Measurements from ENCODE around the gene FOXK2.

Gene FOXK2

GRCh38 chr17:82602487-82602886 is 83.0 kb downstream of the FOXK2 start:
- H3K27me3 ChIP-seq (ENCODE audit: insufficient read depth, low read length) = no peaks in the 10 kb centered on the region
- H3K27ac ChIP-seq (ENCODE audit: low read depth, low read length) = no peak overlapping the region
- H3K9me3 ChIP-seq (ENCODE audit: insufficient read depth, low read depth, low read length) = no peaks in the 10 kb centered on the region
- H3K4me1 ChIP-seq (ENCODE audit: insufficient read depth, low read length) = no peaks in the 10 kb centered on the region
- WGBS = 90% methylated on average over 20 of the region's 21 CpGs
- H3K9ac ChIP-seq (ENCODE audit: low read depth, low read length) = no peak overlapping the region
- H3K36me3 ChIP-seq (ENCODE audit: insufficient read depth, low read length) = peaks cover 76% of the 10 kb centered on the region
- no peak overlapping the region for H3K4me3 ChIP-seq (ENCODE audit: low read length)

DNA sequence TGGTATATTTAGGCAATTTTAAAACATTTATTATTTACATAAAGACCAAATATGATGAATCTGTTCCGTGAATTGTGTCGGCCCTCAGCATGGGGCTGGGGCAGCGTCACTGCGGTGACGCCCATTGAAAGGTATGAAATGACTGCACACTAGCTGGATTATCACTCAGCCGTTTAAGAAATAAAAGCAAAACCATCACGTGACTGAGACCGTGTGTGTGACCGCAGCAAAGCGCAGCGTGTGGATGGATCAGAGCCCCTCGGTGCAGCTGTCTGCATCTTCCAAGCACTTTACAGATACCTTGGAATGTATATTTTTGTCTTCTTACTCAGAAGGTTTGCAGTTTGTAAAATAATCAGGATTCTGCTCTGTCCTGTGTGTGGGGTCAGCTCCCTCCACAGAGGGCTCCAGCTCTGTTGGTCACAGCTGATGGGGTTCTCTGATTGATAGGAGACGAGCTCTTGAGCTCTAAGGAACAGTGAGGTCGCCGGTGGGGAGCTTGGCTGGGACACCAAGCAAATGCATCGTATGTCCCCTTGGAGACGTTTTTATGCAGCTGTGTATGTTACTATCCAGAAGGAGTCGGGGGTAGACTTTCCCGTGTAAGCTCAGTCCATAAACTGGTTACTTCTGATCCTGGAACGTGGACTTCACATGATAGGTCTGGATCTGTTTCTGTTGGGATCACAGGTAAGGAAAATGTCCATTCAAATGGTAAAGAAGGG is 83.6 kb downstream of the FOXK2 start:
- Histone ChIP-seq H3K27me3 (ENCODE audit: insufficient read depth, low read length) (no peaks in the 10 kb centered on the region), H3K27ac (ENCODE audit: low read depth, low read length) (no peak overlapping the region), H3K4me3 (ENCODE audit: low read length) (no peak overlapping the region), H3K36me3 (ENCODE audit: insufficient read depth, low read length) (peaks cover 72% of the 10 kb centered on the region), H3K4me1 (ENCODE audit: insufficient read depth, low read length) (no peaks in the 10 kb centered on the region), H3K9me3 (ENCODE audit: insufficient read depth, low read depth, low read length) (no peaks in the 10 kb centered on the region), H3K9ac (ENCODE audit: low read depth, low read length) (no peak overlapping the region)
- 94% methylated on average over 20 of the region's 20 CpGs for WGBS

DNA sequence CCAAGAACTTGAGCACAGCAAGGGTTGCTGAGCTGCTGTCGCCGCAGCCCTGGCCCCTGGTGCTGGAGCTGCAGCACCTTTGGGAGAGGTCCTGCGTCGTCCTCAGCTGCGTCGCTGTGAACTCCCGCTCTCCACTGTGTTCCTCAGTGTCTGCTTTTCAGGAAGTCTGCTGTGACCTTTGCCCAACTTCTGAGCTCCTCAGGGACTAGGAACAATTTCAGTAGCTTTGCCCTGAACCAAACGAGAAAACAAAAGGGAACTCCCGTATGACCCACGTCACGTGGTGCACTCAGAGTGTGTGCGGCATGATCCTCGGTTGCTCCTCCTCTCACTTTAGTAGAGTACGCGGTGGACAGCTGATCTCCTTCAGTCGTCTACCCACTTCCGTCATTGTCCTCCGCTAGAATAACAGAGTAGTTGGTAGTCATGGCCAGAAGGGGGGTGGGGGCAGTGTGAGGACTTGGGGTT is 84.5 kb downstream of the FOXK2 start:
- Histone ChIP-seq H3K4me3 (ENCODE audit: low read length) (no peak overlapping the region), H3K36me3 (ENCODE audit: insufficient read depth, low read length) (peaks cover 67% of the 10 kb centered on the region), H3K27me3 (ENCODE audit: insufficient read depth, low read length) (no peaks in the 10 kb centered on the region), H3K27ac (ENCODE audit: low read depth, low read length) (no peak overlapping the region), H3K9ac (ENCODE audit: low read depth, low read length) (no peak overlapping the region), H3K9me3 (ENCODE audit: insufficient read depth, low read depth, low read length) (no peaks in the 10 kb centered on the region), H3K4me1 (ENCODE audit: insufficient read depth, low read length) (no peaks in the 10 kb centered on the region)
- WGBS = 95% methylated on average over 18 of the region's 18 CpGs

- Histone ChIP-seq H3K4me3 (ENCODE audit: low read length) (no peak overlapping the region), H3K36me3 (ENCODE audit: insufficient read depth, low read length) (peaks cover 69% of the 10 kb centered on the region), H3K27me3 (ENCODE audit: insufficient read depth, low read length) (no peaks in the 10 kb centered on the region), H3K27ac (ENCODE audit: low read depth, low read length) (no peak overlapping the region), H3K9me3 (ENCODE audit: insufficient read depth, low read depth, low read length) (no peaks in the 10 kb centered on the region), H3K4me1 (ENCODE audit: insufficient read depth, low read length) (no peaks in the 10 kb centered on the region), H3K9ac (ENCODE audit: low read depth, low read length) (no peak overlapping the region)
- 97% methylated on average over 7 of the region's 7 CpGs for WGBS
Measured at GRCh38 chr17:82604532-82604931, 85.0 kb downstream of the FOXK2 start.

DNA sequence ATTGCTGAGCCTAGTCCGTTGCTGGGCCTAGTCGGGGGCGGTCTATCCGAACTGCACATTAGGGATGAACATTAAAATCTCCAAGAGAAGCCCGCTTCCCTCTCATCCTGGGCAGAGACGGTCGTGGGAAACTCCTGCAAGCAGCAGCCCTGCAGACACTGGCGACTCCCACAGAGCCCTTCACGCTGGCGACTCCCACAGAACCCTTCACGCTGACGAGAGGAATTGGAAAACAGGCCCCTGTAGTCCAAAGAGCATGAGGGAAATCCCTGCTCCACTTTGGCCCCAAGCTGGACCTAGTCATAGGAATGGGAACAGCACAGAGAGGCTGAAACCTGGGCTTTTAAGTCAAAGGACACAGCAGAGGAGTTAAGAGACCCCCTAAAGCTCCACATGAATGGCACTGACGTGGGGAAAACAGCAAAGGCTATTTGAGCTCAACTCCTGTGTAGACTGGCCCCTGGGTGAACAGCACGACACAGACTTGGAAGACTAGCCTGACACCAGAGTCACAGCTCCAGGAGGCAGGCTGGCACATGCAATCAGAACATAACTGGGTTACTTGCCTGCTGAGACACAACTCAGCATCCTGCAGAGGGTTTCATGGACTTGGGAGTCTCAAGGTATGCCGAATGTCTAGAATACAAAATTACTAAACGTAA is 86.5 kb downstream of the FOXK2 start:
- WGBS = 92% methylated on average over 16 of the region's 16 CpGs
- Histone ChIP-seq H3K4me1 (ENCODE audit: insufficient read depth, low read length) (no peaks in the 10 kb centered on the region), H3K9ac (ENCODE audit: low read depth, low read length) (no peak overlapping the region), H3K27ac (ENCODE audit: low read depth, low read length) (no peak overlapping the region), H3K9me3 (ENCODE audit: insufficient read depth, low read depth, low read length) (no peaks in the 10 kb centered on the region), H3K27me3 (ENCODE audit: insufficient read depth, low read length) (no peaks in the 10 kb centered on the region), H3K4me3 (ENCODE audit: low read length) (no peak overlapping the region), H3K36me3 (ENCODE audit: insufficient read depth, low read length) (peaks cover 63% of the 10 kb centered on the region)

DNA sequence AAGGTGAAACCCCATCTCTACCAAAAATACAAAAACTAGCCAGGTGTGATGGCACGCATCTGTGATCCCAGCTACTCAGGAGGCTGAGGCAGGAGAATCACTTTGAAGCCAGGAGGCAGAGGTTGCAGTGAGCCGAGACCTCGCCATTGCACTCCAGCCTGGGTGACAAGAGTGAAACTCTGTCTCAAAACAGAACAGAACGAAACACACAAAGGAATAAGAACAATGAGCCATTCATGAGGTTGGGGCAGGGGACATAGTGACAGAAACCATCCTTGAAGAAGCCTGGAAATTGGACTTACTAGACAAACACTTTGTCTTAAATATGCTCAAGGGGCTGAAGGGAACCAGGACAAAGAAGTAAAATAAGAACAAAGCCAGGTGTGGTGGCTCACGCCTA is 89.3 kb downstream of the FOXK2 start:
- Histone ChIP-seq H3K27me3 (ENCODE audit: insufficient read depth, low read length) (no peaks in the 10 kb centered on the region), H3K4me1 (ENCODE audit: insufficient read depth, low read length) (no peaks in the 10 kb centered on the region), H3K9me3 (ENCODE audit: insufficient read depth, low read depth, low read length) (no peaks in the 10 kb centered on the region), H3K27ac (ENCODE audit: low read depth, low read length) (no peak overlapping the region), H3K36me3 (ENCODE audit: insufficient read depth, low read length) (peaks cover 43% of the 10 kb centered on the region), H3K9ac (ENCODE audit: low read depth, low read length) (no peak overlapping the region), H3K4me3 (ENCODE audit: low read length) (no peak overlapping the region)
- WGBS = 75% methylated on average over 5 of the region's 5 CpGs

DNA sequence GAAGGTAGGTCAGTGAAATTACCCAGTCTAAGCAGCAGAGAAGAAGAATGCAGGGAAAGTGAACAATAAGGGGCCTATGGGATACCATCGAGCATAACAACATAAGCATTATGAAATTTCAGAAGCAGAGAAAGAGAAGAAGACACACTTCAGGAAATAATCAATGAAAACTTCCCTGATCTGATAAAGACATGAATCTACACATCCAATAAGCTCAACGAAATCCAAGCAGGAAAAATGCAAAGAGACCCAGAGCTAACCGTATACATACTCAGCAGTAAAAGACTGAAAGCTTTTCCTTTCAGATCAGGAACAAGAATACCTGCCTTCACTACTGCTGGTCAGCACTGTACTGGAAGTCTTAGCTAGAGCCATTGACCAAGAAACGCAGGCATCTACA is 90.1 kb downstream of the FOXK2 start:
- no peak overlapping the region for H3K9ac ChIP-seq (ENCODE audit: low read depth, low read length)
- H3K36me3 ChIP-seq (ENCODE audit: insufficient read depth, low read length) = peaks cover 40% of the 10 kb centered on the region
- no peak overlapping the region for H3K4me3 ChIP-seq (ENCODE audit: low read length)
- H3K27me3 ChIP-seq (ENCODE audit: insufficient read depth, low read length) = no peaks in the 10 kb centered on the region
- no peaks in the 10 kb centered on the region for H3K4me1 ChIP-seq (ENCODE audit: insufficient read depth, low read length)
- WGBS = 88% methylated on average over 4 of the region's 4 CpGs
- H3K27ac ChIP-seq (ENCODE audit: low read depth, low read length) = no peak overlapping the region
- H3K9me3 ChIP-seq (ENCODE audit: insufficient read depth, low read depth, low read length) = no peaks in the 10 kb centered on the region

DNA sequence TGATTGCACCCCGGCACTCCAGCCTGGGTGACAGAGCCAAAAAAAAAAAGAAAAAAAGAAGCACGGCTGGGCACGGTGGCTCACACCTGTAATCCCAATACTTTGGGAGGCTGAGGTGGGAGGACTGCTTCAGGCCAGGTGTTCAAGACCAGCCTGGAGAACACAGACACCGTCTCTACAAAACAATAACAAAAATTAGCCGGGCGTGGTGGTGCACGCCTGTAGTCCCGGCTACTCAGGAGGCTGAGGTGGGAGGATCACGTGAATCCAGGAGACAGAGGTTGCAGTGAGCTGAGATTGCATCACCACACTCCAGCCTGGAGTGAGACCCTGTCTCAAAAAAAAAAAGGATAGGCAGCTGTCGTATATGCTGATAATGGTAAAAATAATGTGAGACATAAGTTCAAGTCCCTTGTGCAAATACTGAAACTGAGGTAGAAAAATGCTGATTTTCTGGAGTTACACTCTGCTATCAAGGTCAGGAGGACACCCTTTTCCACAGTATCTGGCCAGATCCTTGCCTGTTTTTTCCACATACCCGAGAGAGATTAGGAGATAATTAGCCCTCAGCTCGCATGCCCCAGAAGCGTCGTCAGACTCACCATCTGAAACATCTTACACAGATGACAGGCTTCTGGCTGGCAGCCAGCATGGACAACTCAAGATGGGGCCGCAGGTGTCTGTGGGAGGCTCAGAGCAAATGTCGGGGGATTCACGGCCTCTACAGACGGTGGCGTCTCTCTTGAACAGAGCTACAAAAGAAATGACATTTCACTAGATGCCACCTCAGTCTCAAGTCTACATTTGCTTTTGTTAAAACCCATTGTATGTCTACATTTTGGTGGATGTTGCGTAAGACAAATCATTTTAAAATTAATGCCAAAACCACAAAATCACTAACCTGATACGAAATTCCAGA is 91.9 kb downstream of the FOXK2 start:
- Histone ChIP-seq H3K4me3 (ENCODE audit: low read length) (no peak overlapping the region), H3K36me3 (ENCODE audit: insufficient read depth, low read length) (peaks cover 43% of the 10 kb centered on the region), H3K27me3 (ENCODE audit: insufficient read depth, low read length) (no peaks in the 10 kb centered on the region), H3K27ac (ENCODE audit: low read depth, low read length) (no peak overlapping the region), H3K9ac (ENCODE audit: low read depth, low read length) (no peak overlapping the region), H3K9me3 (ENCODE audit: insufficient read depth, low read depth, low read length) (no peaks in the 10 kb centered on the region), H3K4me1 (ENCODE audit: insufficient read depth, low read length) (no peaks in the 10 kb centered on the region)
- WGBS = 89% methylated on average over 21 of the region's 21 CpGs

DNA sequence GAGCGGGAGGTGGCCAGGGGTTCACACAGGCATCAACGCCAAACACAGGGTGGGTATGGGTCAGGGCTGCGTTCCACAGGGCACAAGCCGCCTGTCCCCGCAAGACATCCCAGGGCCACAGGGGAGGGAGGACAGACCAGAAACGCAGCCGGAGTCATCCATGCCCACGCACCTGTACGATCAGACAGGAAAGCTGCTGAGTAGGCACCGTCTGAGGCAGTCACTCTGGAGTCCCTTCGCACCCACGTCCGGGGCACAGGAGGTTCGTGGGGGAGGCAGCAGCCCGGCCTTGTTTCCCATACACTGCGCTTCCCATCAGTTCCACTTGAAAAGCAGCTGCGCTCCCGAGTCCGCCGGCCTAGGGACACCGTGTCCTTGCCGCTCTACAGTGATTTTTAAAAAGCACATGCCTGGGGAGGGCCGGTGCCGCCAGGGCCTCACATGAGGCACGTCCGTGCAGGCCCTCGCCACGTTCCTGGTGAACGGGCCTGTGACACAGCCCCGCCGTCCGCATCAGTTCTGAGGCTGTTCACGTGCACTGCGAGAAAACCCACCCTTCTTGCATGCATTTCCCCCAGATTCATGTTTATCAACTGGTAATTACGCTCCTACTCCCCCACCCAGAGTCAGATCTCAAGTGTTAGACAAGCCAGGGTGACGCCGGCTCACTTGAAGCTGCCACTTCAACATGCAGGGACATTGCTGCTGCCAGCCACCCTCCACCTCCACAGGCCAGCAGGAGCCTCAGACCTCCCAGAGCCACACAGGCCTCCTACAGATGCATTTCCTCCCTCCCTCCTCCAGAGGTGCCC is 94.0 kb downstream of the FOXK2 start:
- Histone ChIP-seq H3K36me3 (ENCODE audit: insufficient read depth, low read length) (peaks cover 60% of the 10 kb centered on the region), H3K9me3 (ENCODE audit: insufficient read depth, low read depth, low read length) (no peaks in the 10 kb centered on the region), H3K4me1 (ENCODE audit: insufficient read depth, low read length) (no peaks in the 10 kb centered on the region), H3K9ac (ENCODE audit: low read depth, low read length) (no peak overlapping the region), H3K4me3 (ENCODE audit: low read length) (no peak overlapping the region), H3K27ac (ENCODE audit: low read depth, low read length) (0 out of 2 replicates have a peak overlapping the region, but pooled peaks have one; percentile 6), H3K27me3 (ENCODE audit: insufficient read depth, low read length) (no peaks in the 10 kb centered on the region)
- WGBS = 94% methylated on average over 37 of the region's 37 CpGs

GRCh38 chr17:82614095-82614631 is 94.6 kb downstream of the FOXK2 start:
- H3K4me3 ChIP-seq (ENCODE audit: low read length) = no peak overlapping the region
- no peak overlapping the region for H3K27ac ChIP-seq (ENCODE audit: low read depth, low read length)
- WGBS = 90% methylated on average over 22 of the region's 22 CpGs
- no peaks in the 10 kb centered on the region for H3K9me3 ChIP-seq (ENCODE audit: insufficient read depth, low read depth, low read length)
- no peaks in the 10 kb centered on the region for H3K4me1 ChIP-seq (ENCODE audit: insufficient read depth, low read length)
- H3K27me3 ChIP-seq (ENCODE audit: insufficient read depth, low read length) = no peaks in the 10 kb centered on the region
- peaks cover 66% of the 10 kb centered on the region for H3K36me3 ChIP-seq (ENCODE audit: insufficient read depth, low read length)
- H3K9ac ChIP-seq (ENCODE audit: low read depth, low read length) = no peak overlapping the region
